HG03103 (cell line): ENCODE results near the gene CBS.
"Not testable (repeated sequence)": the region's sequence is repeated elsewhere in the genome, so short reads cannot be mapped to it uniquely, and the experiment has no call there.

Experiments
- ATAC-seq: cut with Tn5 transposase; IDR thresholded peaks from one replicate; pipeline ENCODE4 v1.9.1; 2021; ENCODE audit warnings: low read depth; ENCODE audit not compliant: unreplicated experiment

CBS gene

DNA sequence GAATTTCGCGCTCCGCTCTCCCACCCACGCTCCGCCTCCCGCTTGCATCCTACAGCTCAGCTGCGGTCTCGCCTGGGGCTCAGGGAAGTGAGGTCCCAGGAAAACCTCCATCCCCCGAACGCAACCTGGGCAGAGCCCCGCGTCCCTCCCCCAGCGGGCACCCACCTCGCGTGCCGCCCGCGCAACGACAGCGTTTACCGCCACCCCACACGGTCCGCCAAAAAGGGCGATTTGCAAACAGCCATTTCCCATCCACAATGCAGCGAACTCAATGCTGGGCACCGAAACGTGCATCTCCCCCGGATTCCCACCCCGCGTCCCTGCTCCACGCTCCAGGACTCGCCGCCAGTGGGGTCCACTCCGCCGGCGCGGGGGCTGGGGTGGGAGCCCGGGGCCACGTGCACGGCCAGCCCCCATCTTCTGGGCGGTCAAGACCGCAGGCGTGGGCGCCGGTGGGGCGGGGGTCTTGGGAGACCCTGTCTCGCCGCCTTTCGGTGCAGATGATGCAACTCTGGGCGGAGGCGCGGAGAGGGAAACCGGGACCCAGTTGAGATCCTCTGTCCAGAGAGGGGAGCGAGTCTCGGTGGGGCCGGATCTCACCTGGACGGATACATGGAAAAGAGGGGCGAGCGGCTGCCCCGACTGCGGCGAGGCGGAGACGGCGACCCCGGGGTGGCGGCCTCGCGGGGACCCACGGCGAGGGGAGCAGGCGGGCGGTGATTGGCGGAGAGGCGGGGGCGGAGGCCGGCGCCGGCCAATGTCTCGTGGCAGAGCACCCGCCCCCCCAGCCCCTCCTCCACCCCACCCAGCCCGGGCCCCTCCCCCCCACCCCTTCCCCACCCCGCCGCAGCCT lies at the start of gene CBS:
Gene CBS (minus strand): TSS at position 666 of the 853 bp plus-strand sequence. CDS start 3,642 bp downstream, outside the sequence.
- ATAC-seq = not testable (repeated sequence)

DNA sequence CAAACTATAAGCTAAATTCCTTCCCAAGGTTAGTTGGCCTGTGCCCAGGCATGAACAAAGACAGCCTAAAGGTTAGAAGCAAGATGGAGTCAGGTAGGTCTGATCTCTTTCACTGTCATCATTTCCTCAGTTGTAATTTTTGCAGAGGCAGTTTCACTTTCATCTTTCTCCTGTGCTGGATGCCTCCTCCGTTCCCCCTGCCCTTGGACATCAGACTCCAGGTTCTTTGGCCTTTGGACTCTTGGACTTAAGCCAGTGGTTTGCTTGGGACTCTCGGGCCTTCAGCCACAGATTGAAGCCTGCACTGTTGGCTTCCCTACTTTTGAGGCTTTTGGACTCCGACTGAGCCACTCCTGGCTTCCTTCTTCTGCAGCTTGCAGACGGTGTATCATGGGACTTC lies 40.3 kb upstream of the CBS start:
- ATAC-seq = not testable (repeated sequence)

DNA sequence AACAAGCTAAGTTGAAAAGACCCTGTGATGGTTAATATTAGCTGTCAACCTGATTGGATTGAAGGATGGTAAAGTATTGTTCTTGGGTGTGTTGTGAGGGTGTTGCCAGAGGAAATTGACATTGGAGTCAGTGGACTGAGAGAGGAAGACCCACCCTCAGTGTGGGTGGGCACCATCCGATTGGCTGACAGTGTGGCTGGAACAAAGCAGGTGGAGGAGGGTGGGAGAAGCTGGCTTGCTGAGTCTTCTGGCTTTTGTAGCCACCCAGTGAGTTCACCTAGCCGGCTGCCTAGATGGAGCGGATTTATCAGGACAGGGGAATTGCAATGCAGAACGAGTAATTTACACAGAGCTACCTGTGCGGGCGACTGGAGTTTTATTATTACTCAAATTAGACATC lies 38.8 kb upstream of the CBS start:
- ATAC-seq = not testable (repeated sequence)

DNA sequence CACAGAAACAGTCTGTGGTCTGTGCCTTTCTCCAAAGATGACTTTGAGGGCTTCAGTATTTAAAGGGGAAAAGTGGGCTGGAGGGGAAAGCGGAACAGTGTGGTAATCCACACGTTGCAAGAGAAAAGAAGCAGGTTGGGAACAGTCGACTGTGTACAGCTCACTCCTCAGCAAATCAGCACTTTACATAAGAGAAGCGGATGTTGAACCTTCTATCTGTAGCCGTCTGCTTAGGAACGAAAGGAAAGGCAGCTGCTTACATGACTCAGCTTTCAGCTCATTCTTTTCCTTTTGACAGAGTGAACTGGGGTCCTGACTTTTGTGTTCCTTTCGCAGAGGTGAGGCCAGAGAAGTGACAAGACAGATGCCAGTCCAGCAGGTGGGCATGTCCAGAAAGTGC lies 33.4 kb upstream of the CBS start:
- not testable (repeated sequence) for ATAC-seq

DNA sequence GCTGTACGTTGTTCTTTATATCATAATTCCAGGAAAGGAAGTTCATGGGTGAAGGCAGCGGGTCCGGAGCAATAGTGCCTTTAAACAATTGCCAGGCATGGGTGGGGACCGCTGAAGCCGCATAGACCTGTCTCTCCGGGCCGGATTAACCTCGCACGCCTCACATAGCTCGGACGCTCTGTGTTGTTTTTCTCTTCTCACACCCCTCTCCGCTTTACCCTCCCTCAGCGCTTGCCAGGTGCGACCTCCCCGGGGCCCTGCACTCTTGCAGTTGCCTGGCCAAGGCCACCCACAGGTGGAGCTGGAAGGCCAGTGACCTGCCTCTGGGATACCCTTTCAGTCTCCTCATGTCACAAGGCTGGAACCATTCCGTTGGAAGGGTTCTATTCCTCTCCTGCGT lies 32.5 kb upstream of the CBS start:
- ATAC-seq = not testable (repeated sequence)

- not testable (repeated sequence) for ATAC-seq
These were observed 32.1 kb upstream of the CBS start for GRCh38 chr21:43107794-43108137.

- ATAC-seq = peak; percentile 63
These were observed 31.5 kb upstream of the CBS start, which contains the start of gene U2AF1 for GRCh38 chr21:43106965-43107793. TSS of gene U2AF1 (minus strand) at chr21:43107570. CDS start at chr21:43107494, 76 bp downstream.

DNA sequence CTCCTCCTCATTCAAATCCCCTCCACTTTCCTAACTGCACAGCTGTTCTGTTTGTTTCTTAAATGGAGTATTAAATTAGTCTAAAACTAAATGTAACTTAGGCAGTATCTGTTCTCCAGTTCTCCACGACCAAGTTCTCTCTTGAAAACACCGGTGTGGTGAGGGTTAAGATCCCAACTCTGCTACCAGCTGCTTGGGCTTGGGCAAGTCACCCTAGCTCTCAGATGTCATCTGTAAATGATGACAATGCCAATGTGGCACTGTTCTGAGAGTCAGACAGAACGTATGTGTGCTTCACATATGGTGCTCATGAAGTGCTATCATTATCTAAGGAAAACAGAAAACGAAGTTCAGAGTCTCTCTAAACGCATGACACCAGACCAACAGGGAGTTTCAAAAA lies 29.0 kb upstream of the CBS start:
- not testable (repeated sequence) for ATAC-seq

GRCh38 chr21:43102281-43102680 lies 26.6 kb upstream of the CBS start:
- ATAC-seq = not testable (repeated sequence)

DNA sequence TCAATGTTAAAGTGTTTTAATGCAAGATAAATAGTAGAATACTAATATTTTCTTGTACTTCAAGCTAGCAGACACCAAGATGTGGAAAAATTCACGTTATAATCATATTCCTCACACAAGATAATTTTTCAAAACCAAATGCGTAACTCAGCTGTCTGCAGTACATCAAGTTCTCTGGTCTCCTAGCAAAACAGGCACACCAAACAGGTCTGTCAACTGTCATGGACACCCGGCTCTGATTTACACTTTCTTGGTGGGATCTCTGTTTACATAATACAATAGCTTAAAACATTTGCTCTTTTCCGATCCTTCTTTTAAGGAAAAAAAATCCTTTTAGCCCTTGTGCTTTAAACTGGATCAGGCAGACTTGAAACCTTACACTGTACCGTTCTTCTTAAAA lies 26.0 kb upstream of the CBS start:
- not testable (repeated sequence) for ATAC-seq

- not testable (repeated sequence) for ATAC-seq
These were observed 25.4 kb upstream of the CBS start for GRCh38 chr21:43101000-43101399.

- ATAC-seq = not testable (repeated sequence)
These were observed 16.5 kb upstream of the CBS start for GRCh38 chr21:43091979-43092614.

DNA sequence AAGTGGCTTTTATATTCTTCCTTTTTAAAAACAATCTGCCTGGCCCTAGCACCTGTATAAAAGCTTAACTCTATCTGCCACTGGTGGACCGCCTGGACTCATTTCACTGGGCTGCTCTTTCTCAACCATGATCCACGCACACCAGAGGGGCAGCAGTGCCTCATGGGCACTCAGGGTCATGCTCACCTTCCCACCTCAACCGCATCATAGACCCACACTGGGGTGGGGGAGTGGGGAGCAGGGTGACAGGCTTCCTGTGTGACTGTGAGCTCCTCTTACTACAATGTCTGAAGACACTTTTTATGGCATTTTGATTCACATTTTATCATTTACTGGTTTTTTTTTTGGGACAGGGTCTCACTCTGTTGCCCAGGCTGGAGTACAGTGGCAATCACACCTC lies 15.3 kb upstream of the CBS start:
- ATAC-seq = not testable (repeated sequence)

DNA sequence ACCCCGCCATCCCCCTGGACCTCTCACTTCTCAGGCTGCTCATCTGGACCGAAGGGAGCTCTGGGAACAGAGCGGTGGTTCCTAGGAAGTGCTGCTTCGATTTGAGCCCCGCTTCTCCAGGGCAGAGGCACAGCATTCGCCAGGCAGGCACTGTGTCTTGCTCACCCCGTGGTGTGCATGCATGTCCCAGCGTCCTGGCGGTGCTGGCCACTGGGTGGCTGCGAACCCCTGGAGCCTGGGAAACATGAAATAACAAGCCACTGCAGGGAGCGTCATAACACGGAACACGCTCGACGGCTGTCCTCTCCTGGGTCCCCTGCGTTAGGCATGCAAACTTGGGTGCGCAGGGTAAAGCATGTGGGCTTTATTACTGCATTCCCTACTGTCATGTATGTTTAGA lies 13.8 kb upstream of the CBS start:
- not testable (repeated sequence) for ATAC-seq

DNA sequence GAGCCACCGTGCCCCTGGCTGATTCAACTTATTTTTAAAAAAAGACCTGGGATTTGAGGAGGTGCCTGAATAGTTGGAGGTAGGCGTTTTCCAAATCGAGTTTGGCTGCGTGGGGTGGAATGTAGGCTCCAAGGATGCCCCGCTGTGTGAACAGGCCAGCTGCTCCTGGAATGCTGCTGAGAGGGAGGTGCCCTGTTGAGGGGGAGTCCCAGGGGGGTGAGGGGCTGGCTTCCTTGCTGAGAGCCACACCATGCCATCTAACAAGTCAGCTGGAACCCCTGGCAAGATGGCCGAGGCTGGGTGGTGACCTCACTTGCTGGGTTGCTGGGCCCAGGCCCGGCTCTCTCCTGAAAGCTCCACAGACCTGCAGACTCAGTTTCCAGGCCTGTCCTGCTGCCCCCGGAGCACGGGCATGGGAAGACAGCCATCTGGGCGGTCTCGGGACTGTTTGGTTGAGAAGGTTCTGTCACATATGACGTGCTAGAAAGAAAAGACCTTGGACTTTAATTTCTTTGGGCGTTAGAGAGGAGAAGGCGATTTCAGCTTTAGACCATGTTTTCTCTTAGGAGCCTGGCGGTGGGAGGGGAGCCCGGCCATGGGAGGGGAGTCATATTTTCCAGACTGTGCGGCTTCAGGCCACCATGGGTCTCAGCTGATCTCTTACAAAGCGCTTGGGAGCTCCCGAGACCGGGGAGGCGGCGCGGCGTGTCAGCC lies 7.1 kb upstream of the CBS start:
- not testable (repeated sequence) for ATAC-seq

- ATAC-seq = not testable (repeated sequence)
These were observed 1.0 kb upstream of the CBS start for GRCh38 chr21:43076643-43077042.

GRCh38 chr21:43076023-43076637 lies 495 bp upstream of the CBS start:
- not testable (repeated sequence) for ATAC-seq

- not testable (repeated sequence) for ATAC-seq
These were observed 1.1 kb downstream of the CBS start for GRCh38 chr21:43074401-43075169.

DNA sequence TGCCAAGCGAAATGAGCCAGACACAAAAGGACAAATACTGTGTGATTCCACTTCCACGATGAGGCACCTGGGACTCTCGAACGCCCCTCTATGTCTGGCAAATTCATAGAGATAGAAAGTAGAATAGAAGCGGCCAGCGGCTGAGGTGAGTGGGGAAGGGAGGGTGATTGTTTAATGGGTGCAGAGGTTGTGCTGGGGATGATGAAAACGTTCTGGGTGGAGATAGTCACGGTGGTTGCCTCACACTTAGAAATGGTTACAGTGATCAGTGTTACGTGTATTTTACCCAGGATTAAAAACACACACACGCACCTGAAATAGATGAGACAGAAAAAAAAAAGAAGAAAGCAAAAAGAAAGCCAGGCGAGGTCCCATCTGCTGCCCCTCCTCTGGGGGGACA lies 2.9 kb downstream of the CBS start:
- not testable (repeated sequence) for ATAC-seq
